GM18868 (cell line): ENCODE data around the gene DGKQ.
"Not testable (repeated sequence)": the region's sequence is repeated elsewhere in the genome, so short reads cannot be mapped to it uniquely, and the experiment has no call there.

Source experiments
- ATAC-seq: cut with Tn5 transposase; IDR thresholded peaks from one replicate; pipeline ENCODE4 v1.9.1; 2021; ENCODE audit warnings: mild to moderate bottlenecking, moderate library complexity; ENCODE audit not compliant: unreplicated experiment

Gene DGKQ

DNA sequence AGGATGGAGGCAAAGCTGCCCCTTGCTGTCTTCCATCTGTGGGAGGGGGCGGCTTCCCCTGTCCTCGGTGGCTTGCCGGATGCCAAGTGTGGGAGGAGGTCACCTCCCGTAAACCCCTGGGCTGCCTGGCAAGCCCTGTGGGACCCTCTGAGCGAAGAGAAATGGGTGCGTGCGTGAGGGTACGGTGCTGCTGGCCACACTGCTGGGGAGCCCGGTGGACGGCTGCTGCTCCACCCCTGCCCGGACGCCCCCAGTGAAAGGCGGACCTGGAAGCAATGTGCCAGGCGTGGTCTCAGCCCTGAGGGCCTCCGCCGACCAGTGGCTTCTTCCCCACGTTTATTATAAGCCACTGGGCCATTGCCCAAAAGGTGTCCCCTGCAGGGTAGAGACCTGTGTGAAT lies 8.9 kb upstream of the DGKQ start:
- no peak for ATAC-seq

DNA sequence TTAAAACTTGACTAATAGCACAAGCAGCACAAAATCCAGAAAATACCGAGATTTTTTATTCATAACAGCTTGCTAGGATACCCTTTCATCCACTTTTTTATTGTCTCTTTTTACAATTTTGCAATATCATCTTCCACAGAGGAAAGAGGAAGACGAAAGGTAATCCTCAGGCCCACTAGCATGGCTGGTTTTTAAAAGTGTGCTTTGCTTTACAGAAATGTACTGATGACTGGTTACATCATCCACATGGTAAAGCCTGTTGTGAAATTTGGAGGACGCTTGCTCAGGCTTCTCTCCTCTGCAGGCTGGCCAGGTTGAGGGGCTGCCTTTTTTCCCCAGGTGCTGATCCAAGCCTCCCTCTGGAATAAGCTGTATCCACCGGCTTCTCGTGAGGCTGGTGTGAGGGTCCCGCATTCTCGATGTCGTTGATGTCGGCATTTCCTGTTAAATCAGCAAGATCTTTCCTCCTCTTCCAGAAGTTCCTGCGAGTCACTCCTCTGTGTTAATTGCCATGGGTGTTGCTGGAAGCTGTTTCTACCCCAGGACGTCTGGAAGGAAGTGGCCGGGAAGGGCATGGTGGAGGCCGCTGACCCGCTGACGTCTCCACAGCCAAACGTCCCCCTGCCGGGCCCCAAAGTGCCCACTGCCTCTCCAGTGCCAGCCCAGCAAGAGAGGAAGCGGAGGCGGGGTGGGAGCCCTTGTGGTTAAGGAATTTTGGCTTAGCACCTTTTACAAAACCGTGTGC lies 5.8 kb upstream of the DGKQ start:
- ATAC-seq = no peak

GRCh38 chr4:976016-976415 lies 2.6 kb upstream of the DGKQ start:
- ATAC-seq = not testable (repeated sequence)

DNA sequence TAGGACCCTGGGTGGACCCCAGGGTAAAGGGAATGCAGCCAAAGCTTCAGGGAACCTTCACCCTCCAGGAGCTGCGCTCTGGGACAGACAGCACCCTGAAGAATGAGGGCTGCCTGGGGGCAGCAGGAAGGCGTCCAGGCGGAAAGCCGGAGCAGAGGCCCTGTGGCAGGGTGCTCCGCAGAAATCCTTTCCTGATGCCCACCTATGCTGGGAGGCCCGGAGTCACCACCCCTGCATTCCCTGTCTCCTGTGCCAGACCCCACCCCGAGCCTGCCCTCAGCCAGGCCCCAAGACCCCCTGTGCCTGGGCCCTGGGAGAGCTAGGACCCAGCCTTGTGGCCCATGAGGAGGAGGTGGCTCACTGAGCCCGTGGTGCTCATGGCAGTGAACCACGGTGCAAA lies 1.3 kb upstream of the DGKQ start:
- no peak for ATAC-seq

- ATAC-seq = peak; percentile 43
Measured at GRCh38 chr4:972651-973424, 531 bp downstream of the DGKQ start.

- ATAC-seq = no peak
Measured at GRCh38 chr4:971666-972500, 1.5 kb downstream of the DGKQ start.

DNA sequence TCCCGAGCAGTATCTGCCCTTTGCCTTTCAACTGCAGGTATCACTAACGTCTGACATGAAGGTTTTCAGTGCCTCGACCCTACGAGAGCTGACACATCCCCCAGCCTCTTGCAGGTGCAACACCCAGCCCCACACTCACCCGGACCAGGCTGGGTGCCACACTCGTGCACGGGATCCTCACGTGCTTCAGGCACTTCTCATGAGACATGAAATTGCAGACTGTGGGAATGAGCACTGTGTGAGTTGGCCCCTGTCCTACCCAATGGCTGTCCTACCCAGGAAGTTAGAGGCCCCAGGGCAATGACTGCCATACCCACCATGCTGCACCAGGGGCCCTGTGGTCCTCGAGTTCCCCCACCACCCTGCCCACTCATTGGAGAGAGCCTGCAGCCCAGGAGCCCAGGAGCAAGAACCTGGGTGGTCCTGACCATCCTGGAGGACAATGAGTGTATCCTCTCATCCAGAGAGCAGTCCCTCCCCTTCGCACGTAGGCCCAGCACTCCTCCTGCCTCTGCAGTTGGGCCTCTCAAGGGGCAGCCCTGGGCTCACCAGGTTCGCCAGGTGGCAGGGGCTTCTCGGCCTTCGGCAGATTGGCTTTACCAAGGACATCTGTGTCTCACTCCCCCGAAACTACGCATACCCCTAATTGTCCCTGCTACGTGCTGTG lies 2.4 kb downstream of the DGKQ start:
- ATAC-seq = no peak

DNA sequence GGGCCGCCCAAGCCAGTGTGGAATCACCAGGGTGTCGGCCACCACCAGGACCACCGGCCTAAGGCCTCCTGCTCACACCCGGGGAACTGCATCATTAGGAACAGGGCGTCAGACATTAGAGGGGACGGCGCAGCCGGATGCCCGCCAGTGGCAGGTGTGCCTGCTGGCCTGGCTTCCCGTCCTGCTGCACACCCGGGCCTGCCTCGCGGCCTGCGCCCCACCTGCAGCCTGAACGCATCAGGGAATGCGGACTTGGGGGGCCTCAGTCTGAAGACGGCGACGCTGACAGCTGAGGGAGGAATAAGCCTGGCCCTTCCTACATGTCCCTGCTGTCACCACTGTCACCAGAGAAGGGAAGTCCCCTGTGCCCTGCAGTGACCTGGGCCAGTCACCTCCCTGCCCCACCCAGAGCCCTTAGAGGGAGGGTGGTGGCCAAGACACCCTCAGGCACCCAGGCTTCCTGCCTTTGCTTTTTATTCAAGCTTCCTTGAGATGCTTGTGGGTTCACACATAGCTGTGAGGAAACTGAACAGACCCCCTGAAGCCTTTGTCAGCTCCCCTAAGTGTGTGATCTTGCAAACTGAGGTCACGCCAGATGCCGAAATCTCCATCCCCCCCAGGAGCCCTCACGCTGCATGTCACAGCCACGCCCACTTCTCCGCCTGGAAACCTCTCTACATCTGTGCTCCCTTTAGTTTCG lies 3.2 kb downstream of the DGKQ start:
- no peak for ATAC-seq

GRCh38 chr4:968621-969394 lies 4.6 kb downstream of the DGKQ start:
- ATAC-seq = no peak

- ATAC-seq = no peak
Measured at GRCh38 chr4:968221-968620, 5.1 kb downstream of the DGKQ start.

- no peak for ATAC-seq
Measured at GRCh38 chr4:967113-968104, 6.0 kb downstream of the DGKQ start.

DNA sequence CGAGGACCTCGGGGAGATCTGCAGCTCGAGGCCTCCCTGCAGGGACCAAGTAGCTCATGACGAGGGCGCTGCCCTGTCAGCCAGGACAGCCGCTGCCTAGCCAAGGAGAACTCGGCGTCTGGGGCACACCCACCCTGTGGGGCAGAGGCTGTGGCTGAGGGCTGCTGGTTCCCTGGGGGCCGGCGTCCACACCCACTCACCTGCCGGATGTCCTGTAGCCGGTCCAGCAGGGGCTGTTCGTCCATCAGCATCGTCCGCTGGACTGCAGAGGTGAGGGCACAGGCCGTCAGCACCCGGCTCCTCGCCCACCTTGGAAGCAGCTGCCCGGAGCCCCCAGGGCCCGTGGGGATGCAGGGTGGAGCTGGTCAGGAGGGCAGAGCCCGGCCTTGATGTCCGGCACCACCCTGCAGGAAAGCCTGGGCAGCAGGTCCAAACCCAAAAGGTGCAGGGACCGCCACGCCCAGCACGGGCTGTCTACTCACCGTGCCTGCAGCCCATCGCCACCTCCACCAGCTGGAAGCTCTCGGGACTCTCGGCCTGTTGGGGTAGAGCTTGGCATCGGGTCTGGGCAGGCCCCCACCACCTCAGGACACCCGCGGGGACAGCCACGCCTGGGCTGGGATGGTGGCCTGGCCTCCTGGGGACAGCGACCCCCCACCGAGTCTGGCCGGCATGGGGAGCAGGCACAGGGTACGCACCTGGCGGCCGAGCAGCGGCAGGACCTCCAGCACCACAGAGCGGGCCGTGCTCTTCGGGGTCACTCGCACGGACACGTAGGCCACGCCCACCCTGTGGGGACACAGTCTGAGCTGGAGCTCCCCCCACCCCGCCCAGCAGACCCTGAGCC lies 6.9 kb downstream of the DGKQ start:
- ATAC-seq = no peak

- ATAC-seq = no peak
Measured at GRCh38 chr4:965766-966134, 7.6 kb downstream of the DGKQ start.

DNA sequence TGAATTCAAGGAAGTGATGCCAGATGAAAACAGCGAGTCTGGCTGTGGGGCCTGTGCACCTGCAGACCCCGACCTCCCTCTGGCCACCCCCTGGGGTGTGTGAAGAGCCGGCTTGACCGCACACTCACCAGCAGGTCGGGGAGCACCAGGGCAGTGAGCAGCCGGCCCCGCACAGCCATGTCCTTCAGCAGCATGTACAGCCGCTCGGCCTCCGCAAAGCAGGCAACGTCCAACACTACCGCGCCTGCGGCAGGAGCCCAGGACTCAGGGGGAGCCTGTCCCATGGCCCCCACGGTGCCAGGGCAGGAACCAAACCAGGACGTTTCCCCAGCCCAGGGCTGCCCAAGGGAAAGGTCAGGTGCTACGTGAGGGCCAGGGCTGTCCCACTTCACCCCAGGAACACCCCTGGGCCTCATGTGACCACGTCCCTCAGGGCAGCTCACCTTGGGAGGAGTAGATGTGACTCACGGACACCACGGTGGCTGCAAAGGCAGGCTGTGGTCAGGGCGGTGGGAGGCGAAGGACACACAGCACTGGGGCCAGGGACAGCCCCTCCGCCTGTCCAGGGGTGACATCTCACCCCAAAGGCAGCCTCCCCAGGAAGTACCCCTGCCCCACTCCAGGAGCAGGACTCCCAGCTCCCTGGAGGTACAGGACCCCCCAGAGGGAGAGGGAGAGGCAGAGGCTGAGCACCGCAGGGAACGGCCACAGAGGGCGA lies 8.2 kb downstream of the DGKQ start:
- no peak for ATAC-seq

GRCh38 chr4:964346-965025 lies 8.9 kb downstream of the DGKQ start:
- ATAC-seq = no peak
